ENCODE results near the gene TOMM5.

TOMM5 gene

DNA sequence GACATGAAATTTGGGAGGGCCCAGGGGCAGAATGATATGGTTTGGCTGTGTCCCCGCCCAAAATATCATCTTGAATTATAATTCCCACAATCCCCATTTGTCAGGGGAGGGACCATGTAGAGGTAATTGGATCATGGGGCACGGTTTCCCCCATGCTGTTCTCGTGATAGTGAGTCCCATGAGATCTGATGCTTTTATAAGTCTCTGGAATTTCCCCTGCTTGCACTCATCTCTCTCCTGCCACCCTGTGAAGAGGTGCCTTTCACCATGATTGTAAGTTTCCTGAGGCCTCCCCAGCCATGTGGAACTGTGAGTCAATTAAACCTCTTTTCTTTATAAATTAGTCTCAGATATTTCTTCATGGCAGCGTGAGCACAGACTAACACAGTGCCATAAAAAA is 27.5 kb downstream of the TOMM5 start:
- TF ChIP-seq FOXP2 (optimal IDR thresholded peaks at IDR 0.05; ENCODE audit: borderline replicate concordance, extremely low read depth, extremely low read length, insufficient read depth): no peak
- TF ChIP-seq POLR2AphosphoS5 (IDR thresholded peaks at IDR 0.05; ENCODE audit: low read depth, low read length): no peak
- TF ChIP-seq REST (IDR thresholded peaks at IDR 0.05; ENCODE audit: insufficient read depth in 1 of 2, low read depth in 2 of 2, low read length in 2 of 2): no peak
- no peak for TF ChIP-seq SIN3A (IDR thresholded peaks at IDR 0.05; ENCODE audit: borderline replicate concordance, insufficient read depth, low read length)
- no peak for TF ChIP-seq TAF1 (IDR thresholded peaks at IDR 0.05; ENCODE audit: borderline replicate concordance, insufficient read depth, low read length)

DNA sequence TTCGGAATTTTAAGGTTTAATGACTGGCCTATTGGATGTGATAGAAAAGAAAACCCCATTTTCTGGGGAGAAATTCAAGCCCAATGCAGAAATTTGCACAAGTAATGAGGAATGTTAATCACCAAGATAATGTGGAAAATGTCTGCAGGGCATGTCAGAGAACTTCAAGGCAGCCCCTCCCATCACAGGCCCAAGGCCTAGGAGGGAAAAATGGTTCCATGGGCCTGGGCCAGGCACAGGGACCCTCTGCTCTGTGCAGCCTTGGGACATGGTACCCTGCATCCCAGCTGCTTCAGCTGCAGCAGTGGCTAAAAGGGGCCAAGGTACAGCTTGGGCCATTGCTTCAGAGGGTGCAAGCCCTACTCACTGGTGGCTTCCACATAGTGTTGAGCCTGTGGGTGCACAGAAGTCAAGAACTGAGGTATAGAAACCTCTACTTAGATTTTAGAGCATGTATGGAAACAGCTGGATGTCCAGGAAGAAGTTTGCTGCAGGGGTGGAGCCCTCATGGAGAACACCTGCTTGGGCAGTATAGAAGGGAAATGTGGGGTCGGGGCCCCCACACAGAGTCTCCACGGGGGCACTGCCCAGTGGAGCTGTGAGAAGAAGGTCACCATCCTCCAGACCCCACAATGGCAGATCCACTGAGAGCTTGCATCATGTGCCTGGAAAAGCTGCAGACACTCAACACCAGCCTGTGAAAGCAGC is 28.4 kb downstream of the TOMM5 start:
- TF ChIP-seq REST (IDR thresholded peaks at IDR 0.05; ENCODE audit: insufficient read depth in 1 of 2, low read depth in 2 of 2, low read length in 2 of 2) (no peak), FOXP2 (optimal IDR thresholded peaks at IDR 0.05; ENCODE audit: borderline replicate concordance, extremely low read depth, extremely low read length, insufficient read depth) (no peak), SIN3A (IDR thresholded peaks at IDR 0.05; ENCODE audit: borderline replicate concordance, insufficient read depth, low read length) (no peak), POLR2AphosphoS5 (IDR thresholded peaks at IDR 0.05; ENCODE audit: low read depth, low read length) (no peak), TAF1 (IDR thresholded peaks at IDR 0.05; ENCODE audit: borderline replicate concordance, insufficient read depth, low read length) (no peak)

- TF ChIP-seq SIN3A (IDR thresholded peaks at IDR 0.05; ENCODE audit: borderline replicate concordance, insufficient read depth, low read length) (no peak), TAF1 (IDR thresholded peaks at IDR 0.05; ENCODE audit: borderline replicate concordance, insufficient read depth, low read length) (no peak), FOXP2 (optimal IDR thresholded peaks at IDR 0.05; ENCODE audit: borderline replicate concordance, extremely low read depth, extremely low read length, insufficient read depth) (no peak), REST (IDR thresholded peaks at IDR 0.05; ENCODE audit: insufficient read depth in 1 of 2, low read depth in 2 of 2, low read length in 2 of 2) (no peak), POLR2AphosphoS5 (IDR thresholded peaks at IDR 0.05; ENCODE audit: low read depth, low read length) (no peak)
These were observed 29.6 kb downstream of the TOMM5 start for GRCh38 chr9:37562826-37563225.

- TF ChIP-seq SIN3A (IDR thresholded peaks at IDR 0.05; ENCODE audit: borderline replicate concordance, insufficient read depth, low read length) (no peak), POLR2AphosphoS5 (IDR thresholded peaks at IDR 0.05; ENCODE audit: low read depth, low read length) (no peak)
These were observed 30.7 kb downstream of the TOMM5 start for GRCh38 chr9:37561682-37562081.

DNA sequence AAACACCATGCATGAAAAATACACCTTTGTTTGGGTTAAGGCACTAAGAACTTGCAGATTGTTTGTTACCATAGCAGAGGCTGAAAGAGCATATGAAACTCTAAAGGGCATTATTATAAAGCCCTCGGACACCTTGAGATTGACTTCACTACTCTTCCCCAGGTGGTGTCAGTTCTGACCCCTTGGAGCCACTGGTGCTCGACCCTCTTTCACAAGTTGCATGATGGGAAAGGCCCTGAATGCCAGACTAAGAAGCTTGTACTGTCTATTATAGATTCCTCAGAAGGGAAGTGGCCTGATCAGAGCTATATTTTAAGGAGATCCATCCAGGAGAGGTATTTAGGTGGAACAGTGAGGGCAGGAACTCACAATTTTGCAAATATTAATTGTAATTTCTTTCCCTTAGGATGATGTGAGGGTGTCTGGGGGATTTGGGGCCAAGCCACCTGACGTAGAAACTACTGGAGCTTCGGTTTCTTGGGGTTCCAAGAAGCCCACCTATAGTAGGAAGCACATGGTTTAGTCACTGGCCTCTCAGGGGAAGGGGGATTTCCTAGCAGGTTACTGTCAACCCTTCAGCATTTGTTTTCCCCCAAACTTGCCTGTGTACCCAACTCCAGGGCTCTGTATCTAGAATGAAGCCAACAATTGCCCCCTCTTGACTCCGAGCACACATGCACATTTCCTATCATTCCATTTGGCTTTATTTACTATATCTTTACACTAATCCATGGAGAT is 32.4 kb downstream of the TOMM5 start:
- TF ChIP-seq REST (IDR thresholded peaks at IDR 0.05; ENCODE audit: insufficient read depth in 1 of 2, low read depth in 2 of 2, low read length in 2 of 2): no peak
- no peak for TF ChIP-seq TAF1 (IDR thresholded peaks at IDR 0.05; ENCODE audit: borderline replicate concordance, insufficient read depth, low read length)
- no peak for TF ChIP-seq POLR2AphosphoS5 (IDR thresholded peaks at IDR 0.05; ENCODE audit: low read depth, low read length)
- TF ChIP-seq SIN3A (IDR thresholded peaks at IDR 0.05; ENCODE audit: borderline replicate concordance, insufficient read depth, low read length): no peak
- no peak for TF ChIP-seq FOXP2 (optimal IDR thresholded peaks at IDR 0.05; ENCODE audit: borderline replicate concordance, extremely low read depth, extremely low read length, insufficient read depth)

All from PFSK-1 (cell line).